ENCODE results near the gene KCTD11. TPM values are rescaled to one million over a fixed set of nuclear protein-coding genes. Genes with fewer than 3 reads are reported as not detected.

The KCTD11 gene
- total RNA-seq, 1 experiment from 2014 or later: 5.4 TPM

- H3K9me2 ChIP-seq (ENCODE audit: insufficient read depth): no peaks in the 10 kb centered on the region
- H2AFZ ChIP-seq (ENCODE audit: low read depth, low read length, poor library complexity, severe bottlenecking): no peak overlapping the region
- peak overlapping the region; percentile 77 for H3K4me2 ChIP-seq (ENCODE audit: low read length)
- intact Hi-C loops (cut with micrococcal nuclease): no loop called here
- TF ChIP-seq POLR2AphosphoS5 (IDR thresholded peaks at IDR 0.05; ENCODE audit: low read depth, low read length) (no peak), RAD21 (IDR thresholded peaks at IDR 0.05; ENCODE audit: low read depth) (no peak), POLR2A (IDR thresholded peaks at IDR 0.05; ENCODE audit: borderline replicate concordance, extremely low read depth, insufficient read depth, insufficient read length) (no peak), EGR1 (IDR thresholded peaks at IDR 0.05; ENCODE audit: low read depth) (no peak), ZNF274 (IDR thresholded peaks at IDR 0.05; ENCODE audit: low read depth, low read length) (no peak), SP1 (IDR thresholded peaks at IDR 0.05; ENCODE audit: low read depth) (no peak), ZBTB33 (IDR thresholded peaks at IDR 0.05; ENCODE audit: extremely low read depth, insufficient replicate concordance, low read length) (no peak)
- no peaks in the 10 kb centered on the region for H4K20me1 ChIP-seq (ENCODE audit: insufficient read depth)
- H3K27me3 ChIP-seq (ENCODE audit: insufficient read depth, low read length): no peaks in the 10 kb centered on the region
- H3K4me1 ChIP-seq (ENCODE audit: control insufficient read depth in 1 of 2, insufficient read depth in 2 of 2, low read length in 2 of 2): peaks cover 3 to 29% of the 10 kb centered on the region in 2 experiments; a peak in 3 of 4 replicates
- ChIA-PET RAD21 (ENCODE audit: low non-redundant PET in 1 of 2, low total read pairs in 2 of 2, uncharacterized antibody in 2 of 2, unreplicated experiment in 2 of 2) (no interaction called here), POLR2A (no interaction called here), CTCF (no interaction called here)
- no peak for ATAC-seq
- no peak overlapping the region for H3K27ac ChIP-seq (ENCODE audit: low read depth, low read length)
- no peak overlapping the region for H3K4me3 ChIP-seq (replicated peaks in 1 of 2; ENCODE audit: low read depth in 1 of 2, low read length in 2 of 2)
- peak overlapping the region; percentile 93; the same call in 1 of the 2 replicates for H3K9ac ChIP-seq (ENCODE audit: low read length)
- peaks cover 20% of the 10 kb centered on the region; the same call in 1 of the 2 replicates for H3K79me2 ChIP-seq (ENCODE audit: insufficient read depth, low read length)
- H3K9me3 ChIP-seq (ENCODE audit: control insufficient read depth in 1 of 2, insufficient read depth in 1 of 2, low read depth in 1 of 2, low read length in 2 of 2): no peaks in the 10 kb centered on the region
- BruUV-seq (replicated peaks): no TSS peak
- no peak for DNase-seq (ENCODE audit: low read depth, low spot score)
- peaks cover 13 to 27% of the 10 kb centered on the region in 2 experiments; a peak in 3 of 4 replicates for H3K36me3 ChIP-seq (ENCODE audit: control insufficient read depth in 1 of 2, insufficient read depth in 2 of 2, low read length in 2 of 2)
Measured at GRCh38 chr17:7327501-7327900, 24.5 kb upstream of the KCTD11 start.

GRCh38 chr17:7328009-7328408 is 24.0 kb upstream of the KCTD11 start:
- peak overlapping the region; percentile 98 to 99 for H3K4me3 ChIP-seq (replicated peaks in 1 of 2; ENCODE audit: low read depth in 1 of 2, low read length in 2 of 2)
- peak overlapping the region; percentile 81; the same call in 1 of the 2 replicates for H3K27ac ChIP-seq (ENCODE audit: low read depth, low read length)
- TF ChIP-seq SIN3A (IDR thresholded peaks at IDR 0.05; ENCODE audit: low read depth) (no peak), CTCF (IDR thresholded peaks at IDR 0.05 in 2 of 3, conservative IDR thresholded peaks at IDR 0.05 in 1 of 3; ENCODE audit: borderline replicate concordance in 1 of 3, insufficient read depth in 1 of 3, low read depth in 2 of 3, low read length in 2 of 3) (no peak), EGR1 (IDR thresholded peaks at IDR 0.05; ENCODE audit: low read depth) (no peak), SP1 (IDR thresholded peaks at IDR 0.05; ENCODE audit: low read depth) (no peak), EZH2 (IDR thresholded peaks at IDR 0.05) (no peak), YY1 (IDR thresholded peaks at IDR 0.05; ENCODE audit: extremely low read depth, insufficient replicate concordance, low read depth, low read length) (no peak), POLR2A (IDR thresholded peaks at IDR 0.05; ENCODE audit: borderline replicate concordance, extremely low read depth, insufficient read depth, insufficient read length) (no peak), ZNF274 (IDR thresholded peaks at IDR 0.05; ENCODE audit: low read depth, low read length) (no peak), ATF3 (IDR thresholded peaks at IDR 0.05) (no peak), ZBTB33 (IDR thresholded peaks at IDR 0.05; ENCODE audit: extremely low read depth, insufficient replicate concordance, low read length) (no peak)

More at GRCh38 chr17:7328009-7328408, 24.0 kb upstream of the KCTD11 start:
- no peaks in the 10 kb centered on the region for H3K27me3 ChIP-seq (ENCODE audit: insufficient read depth, low read length)
- intact Hi-C loops (cut with micrococcal nuclease): no loop called here
- H3K4me2 ChIP-seq (ENCODE audit: low read length): peak overlapping the region; percentile 77
- H4K20me1 ChIP-seq (ENCODE audit: insufficient read depth): no peaks in the 10 kb centered on the region
- peaks cover 20% of the 10 kb centered on the region; the same call in 1 of the 2 replicates for H3K79me2 ChIP-seq (ENCODE audit: insufficient read depth, low read length)
- no peak for DNase-seq (ENCODE audit: low read depth, low spot score)
- ChIA-PET POLR2A (no interaction called here), RAD21 (ENCODE audit: low non-redundant PET in 1 of 2, low total read pairs in 2 of 2, uncharacterized antibody in 2 of 2, unreplicated experiment in 2 of 2) (no interaction called here), CTCF (interaction anchor here (2.2 kb wide), 1 partner anchor 13 kb away, joined by 5 read pairs; the partner anchor contains the start of gene GPS2)
- H3K36me3 ChIP-seq (ENCODE audit: control insufficient read depth in 1 of 2, insufficient read depth in 2 of 2, low read length in 2 of 2): peaks cover 9 to 22% of the 10 kb centered on the region in 2 experiments; a peak in 3 of 4 replicates
- no peak overlapping the region for H2AFZ ChIP-seq (ENCODE audit: low read depth, low read length, poor library complexity, severe bottlenecking)
- BruUV-seq (replicated peaks): no TSS peak
- peaks cover 3 to 29% of the 10 kb centered on the region in 2 experiments; a peak in 3 of 4 replicates for H3K4me1 ChIP-seq (ENCODE audit: control insufficient read depth in 1 of 2, insufficient read depth in 2 of 2, low read length in 2 of 2)
- H3K9me2 ChIP-seq (ENCODE audit: insufficient read depth): no peaks in the 10 kb centered on the region
- peak overlapping the region; percentile 93 for H3K9ac ChIP-seq (ENCODE audit: low read length)
- H3K9me3 ChIP-seq (ENCODE audit: control insufficient read depth in 1 of 2, insufficient read depth in 1 of 2, low read depth in 1 of 2, low read length in 2 of 2): no peaks in the 10 kb centered on the region
- ATAC-seq: no peak
